ENCODE measurements around the gene BANF1. TPM values are rescaled to one million over a fixed set of nuclear protein-coding genes. Genes with fewer than 3 reads are reported as not detected.

Gene BANF1
- total RNA-seq, 1 donor from 2014 or later, result 180 TPM

GRCh38 chr11:65965986-65966762, 36.1 kb upstream of the BANF1 start:
- Histone ChIP-seq H2AFZ (ENCODE audit: low read depth, low read length) (no peak overlapping the region), H3K4me3 (ENCODE audit: insufficient read depth, low read depth, low read length) (no peak overlapping the region), H3K4me1 (ENCODE audit: insufficient read depth, low read length) (peaks cover 13% of the 10 kb centered on the region), H3K36me3 (ENCODE audit: insufficient read depth, low read length) (peaks cover 28% of the 10 kb centered on the region), H3K9ac (ENCODE audit: low read length) (no peak overlapping the region), H3K79me2 (ENCODE audit: insufficient read depth, low read length) (peaks cover 43% of the 10 kb centered on the region), H3K4me2 (ENCODE audit: low read length) (no peak overlapping the region), H3K27ac (ENCODE audit: low read depth, low read length) (no peak overlapping the region), H3K9me3 (ENCODE audit: insufficient read depth, low read depth, low read length) (no peaks in the 10 kb centered on the region), H4K20me1 (ENCODE audit: insufficient read depth, low read length) (peaks cover 42% of the 10 kb centered on the region), H3K27me3 (ENCODE audit: insufficient read depth, low read length) (no peaks in the 10 kb centered on the region)
- H3K4me1 Mint-ChIP-seq (ENCODE audit: low read depth, unreplicated experiment), result peaks cover 11% of the 10 kb centered on the region
- H3K9me3 Mint-ChIP-seq (ENCODE audit: unreplicated experiment), result no peaks in the 10 kb centered on the region
- DNase-seq (ENCODE audit: low read depth), result no peak
- no peak for FAIRE-seq
- no peak for TF ChIP-seq EZH2 (IDR thresholded peaks at IDR 0.05; ENCODE audit: insufficient read depth, low read length)
- H3K36me3 Mint-ChIP-seq (ENCODE audit: low read depth, unreplicated experiment), result peaks cover 13% of the 10 kb centered on the region
- H3K27me3 Mint-ChIP-seq (ENCODE audit: low read depth, unreplicated experiment), result no peaks in the 10 kb centered on the region
- no peak overlapping the region for H3K4me3 Mint-ChIP-seq (ENCODE audit: unreplicated experiment)
- H3K27ac Mint-ChIP-seq (ENCODE audit: unreplicated experiment), result no peak overlapping the region

DNA sequence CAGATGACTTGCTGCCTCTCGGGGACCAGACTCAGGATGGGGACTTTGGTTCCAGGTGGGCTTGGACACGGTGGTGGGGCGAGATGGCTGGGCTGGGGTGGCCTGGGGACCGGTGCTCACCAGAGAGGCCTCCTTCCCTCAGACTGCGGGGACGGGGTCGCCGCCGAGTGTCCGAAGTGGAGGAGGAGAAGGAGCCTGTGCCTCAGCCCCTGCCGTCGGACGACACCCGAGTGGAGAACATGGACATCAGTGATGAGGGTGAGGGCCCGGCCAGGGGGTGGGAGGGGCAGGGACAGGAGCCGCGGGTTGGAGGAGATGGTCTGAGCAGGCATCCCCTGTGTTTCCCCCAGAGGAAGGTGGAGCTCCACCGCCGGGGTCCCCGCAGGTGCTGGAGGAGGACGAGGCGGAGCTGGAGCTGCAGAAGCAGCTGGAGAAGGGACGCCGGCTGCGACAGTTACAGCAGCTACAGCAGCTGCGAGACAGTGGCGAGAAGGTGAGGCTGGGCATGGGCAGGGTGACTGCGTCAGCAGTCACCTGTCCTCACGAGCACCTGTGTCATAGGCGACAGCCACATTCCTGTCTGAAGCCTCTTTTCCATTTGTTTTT, 34.9 kb upstream of the BANF1 start:
- peaks cover 15% of the 10 kb centered on the region for H3K36me3 Mint-ChIP-seq (ENCODE audit: low read depth, unreplicated experiment)
- TF ChIP-seq CTCF (IDR thresholded peaks at IDR 0.05; ENCODE audit: insufficient read depth, low read depth, low read length) (no peak), EZH2 (IDR thresholded peaks at IDR 0.05; ENCODE audit: insufficient read depth, low read length) (no peak)
- DNase-seq (ENCODE audit: low read depth) (no peak), FAIRE-seq (no peak)
- H3K4me1 Mint-ChIP-seq (ENCODE audit: low read depth, unreplicated experiment), result peaks cover 9% of the 10 kb centered on the region
- peaks cover 10% of the 10 kb centered on the region for H3K4me1 ChIP-seq (ENCODE audit: insufficient read depth, low read length)
- H3K27ac Mint-ChIP-seq (ENCODE audit: unreplicated experiment), result no peak overlapping the region
- H4K20me1 ChIP-seq (ENCODE audit: insufficient read depth, low read length), result peaks cover 45% of the 10 kb centered on the region
- no peak overlapping the region for H3K4me2 ChIP-seq (ENCODE audit: low read length)
- H3K79me2 ChIP-seq (ENCODE audit: insufficient read depth, low read length), result peaks cover 34% of the 10 kb centered on the region
- no peaks in the 10 kb centered on the region for H3K27me3 Mint-ChIP-seq (ENCODE audit: low read depth, unreplicated experiment)
- no peaks in the 10 kb centered on the region for H3K9me3 ChIP-seq (ENCODE audit: insufficient read depth, low read depth, low read length)
- no peak overlapping the region for H3K27ac ChIP-seq (ENCODE audit: low read depth, low read length)
- peaks cover 33% of the 10 kb centered on the region for H3K36me3 ChIP-seq (ENCODE audit: insufficient read depth, low read length)
- H3K4me3 Mint-ChIP-seq (ENCODE audit: unreplicated experiment), result no peak overlapping the region
- H3K4me3 ChIP-seq (ENCODE audit: insufficient read depth, low read depth, low read length), result no peak overlapping the region
- H3K9me3 Mint-ChIP-seq (ENCODE audit: unreplicated experiment), result no peaks in the 10 kb centered on the region
- no peak overlapping the region for H3K9ac ChIP-seq (ENCODE audit: low read length)
- H2AFZ ChIP-seq (ENCODE audit: low read depth, low read length), result no peak overlapping the region
- no peaks in the 10 kb centered on the region for H3K27me3 ChIP-seq (ENCODE audit: insufficient read depth, low read length)

DNA sequence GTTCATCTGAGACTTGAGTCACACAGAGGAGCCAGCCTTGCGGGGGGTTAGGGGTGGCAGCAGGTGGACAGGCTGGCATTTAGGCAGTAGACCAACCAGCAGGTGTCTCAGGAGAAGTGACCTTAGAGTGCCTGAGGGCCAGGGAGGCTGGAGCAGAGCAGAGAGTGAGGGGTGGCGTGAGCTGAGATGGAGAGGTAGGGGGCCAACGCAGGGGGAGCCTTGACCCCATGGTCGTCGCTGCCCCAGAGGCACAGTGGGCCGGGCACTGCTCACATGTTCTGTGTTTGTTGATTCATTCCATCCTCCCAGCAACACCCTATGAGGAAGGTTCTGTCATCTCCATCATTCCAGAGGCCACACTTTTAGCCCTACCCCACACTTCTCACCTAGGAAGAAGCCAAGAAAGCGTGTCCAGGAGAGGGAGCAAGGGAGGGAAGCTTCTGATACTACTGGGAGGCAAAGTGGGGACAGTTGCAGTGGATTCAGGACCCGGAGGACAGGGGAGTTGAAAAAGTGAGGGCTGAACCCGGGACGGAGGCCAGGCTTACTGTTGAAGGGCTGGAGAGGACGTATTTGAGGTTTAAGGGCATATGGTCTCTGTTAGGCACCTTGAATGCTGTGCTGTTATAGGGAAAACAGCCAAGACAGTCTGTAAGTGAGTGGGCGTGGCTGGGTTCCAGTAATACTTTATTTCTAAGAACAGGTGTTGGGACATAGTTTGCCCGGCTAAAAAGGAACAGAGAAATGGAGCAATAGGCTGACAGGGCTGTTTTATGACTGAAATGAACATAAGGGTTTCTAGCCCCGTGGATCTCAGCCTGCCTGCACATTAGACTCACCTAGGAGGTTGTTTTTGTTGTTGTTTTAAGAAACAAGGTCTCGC, 33.5 kb upstream of the BANF1 start:
- peaks cover 39% of the 10 kb centered on the region for H3K36me3 ChIP-seq (ENCODE audit: insufficient read depth, low read length)
- Mint-ChIP-seq H3K9me3 (ENCODE audit: unreplicated experiment) (no peaks in the 10 kb centered on the region), H3K4me1 (ENCODE audit: low read depth, unreplicated experiment) (peaks cover 2% of the 10 kb centered on the region)

More for the DNA sequence above, 33.5 kb upstream of the BANF1 start:
- no peak overlapping the region for H3K4me3 Mint-ChIP-seq (ENCODE audit: unreplicated experiment)
- no peak overlapping the region for H3K27ac ChIP-seq (ENCODE audit: low read depth, low read length)
- peaks cover 31% of the 10 kb centered on the region for H4K20me1 ChIP-seq (ENCODE audit: insufficient read depth, low read length)
- no peak for TF ChIP-seq CTCF (IDR thresholded peaks at IDR 0.05; ENCODE audit: insufficient read depth, low read depth, low read length)
- TF ChIP-seq EZH2 (IDR thresholded peaks at IDR 0.05; ENCODE audit: insufficient read depth, low read length), result no peak
- H3K4me3 ChIP-seq (ENCODE audit: insufficient read depth, low read depth, low read length), result no peak overlapping the region
- H3K27me3 ChIP-seq (ENCODE audit: insufficient read depth, low read length), result no peaks in the 10 kb centered on the region
- peaks cover 18% of the 10 kb centered on the region for H3K36me3 Mint-ChIP-seq (ENCODE audit: low read depth, unreplicated experiment)
- H3K9me3 ChIP-seq (ENCODE audit: insufficient read depth, low read depth, low read length), result no peaks in the 10 kb centered on the region
- DNase-seq (ENCODE audit: low read depth) (no peak), FAIRE-seq (no peak)
- no peak overlapping the region for H3K4me2 ChIP-seq (ENCODE audit: low read length)
- H3K27ac Mint-ChIP-seq (ENCODE audit: unreplicated experiment), result no peak overlapping the region
- no peaks in the 10 kb centered on the region for H3K27me3 Mint-ChIP-seq (ENCODE audit: low read depth, unreplicated experiment)
- H3K79me2 ChIP-seq (ENCODE audit: insufficient read depth, low read length), result peaks cover 20% of the 10 kb centered on the region
- H3K4me1 ChIP-seq (ENCODE audit: insufficient read depth, low read length), result no peaks in the 10 kb centered on the region
- H2AFZ ChIP-seq (ENCODE audit: low read depth, low read length), result no peak overlapping the region
- no peak overlapping the region for H3K9ac ChIP-seq (ENCODE audit: low read length)

All from astrocyte (in vitro differentiated cells and primary cell).